NCI-H524 treated with DMSO at 0.1 percent for 48 hours (cell line): ENCODE results near the gene THBS3.
"Not testable (repeated sequence)": the region's sequence is repeated elsewhere in the genome, so short reads cannot be mapped to it uniquely, and the experiment has no call there.

Source experiments
- DNase-seq: peaks from one replicate; lab custom pipeline; 2025; lab: John Stamatoyannopoulos, UW

THBS3 gene

GRCh38 chr1:155206891-155207805 lies 549 bp downstream of the THBS3 start:
- peak; percentile 92 for DNase-seq

DNA sequence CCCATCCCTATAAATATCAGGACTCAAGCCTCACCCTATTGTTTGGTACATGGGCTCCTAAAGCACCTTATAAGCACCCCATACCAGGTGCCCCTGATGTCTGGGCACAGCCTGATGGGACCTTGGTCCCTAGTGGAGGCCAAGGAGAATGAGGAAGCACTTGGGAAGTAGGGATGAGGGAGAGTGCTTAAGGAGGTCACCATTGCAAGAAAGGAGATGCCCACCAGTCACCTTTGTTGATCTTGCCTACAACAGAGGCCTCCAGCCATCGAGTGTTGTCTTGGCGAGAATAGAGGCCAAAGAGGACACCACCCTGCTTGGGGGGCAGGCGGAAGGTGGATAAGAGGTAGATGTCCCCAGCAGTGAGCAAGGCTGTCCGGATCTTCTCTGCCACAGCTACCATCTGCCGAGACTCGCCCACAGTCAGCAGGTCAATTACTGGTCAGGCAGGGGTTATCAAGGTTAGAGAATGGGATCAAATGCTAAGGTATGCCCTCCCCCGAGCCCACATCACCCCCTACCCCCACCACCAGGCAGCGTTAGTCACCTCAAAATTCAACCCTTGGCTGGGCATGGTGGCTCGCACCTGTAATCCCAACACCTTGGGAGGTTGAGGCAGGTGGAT lies 1.6 kb downstream of the THBS3 start:
- no peak for DNase-seq

- DNase-seq: no peak
These were observed 2.7 kb downstream of the THBS3 start for GRCh38 chr1:155205035-155205434.

DNA sequence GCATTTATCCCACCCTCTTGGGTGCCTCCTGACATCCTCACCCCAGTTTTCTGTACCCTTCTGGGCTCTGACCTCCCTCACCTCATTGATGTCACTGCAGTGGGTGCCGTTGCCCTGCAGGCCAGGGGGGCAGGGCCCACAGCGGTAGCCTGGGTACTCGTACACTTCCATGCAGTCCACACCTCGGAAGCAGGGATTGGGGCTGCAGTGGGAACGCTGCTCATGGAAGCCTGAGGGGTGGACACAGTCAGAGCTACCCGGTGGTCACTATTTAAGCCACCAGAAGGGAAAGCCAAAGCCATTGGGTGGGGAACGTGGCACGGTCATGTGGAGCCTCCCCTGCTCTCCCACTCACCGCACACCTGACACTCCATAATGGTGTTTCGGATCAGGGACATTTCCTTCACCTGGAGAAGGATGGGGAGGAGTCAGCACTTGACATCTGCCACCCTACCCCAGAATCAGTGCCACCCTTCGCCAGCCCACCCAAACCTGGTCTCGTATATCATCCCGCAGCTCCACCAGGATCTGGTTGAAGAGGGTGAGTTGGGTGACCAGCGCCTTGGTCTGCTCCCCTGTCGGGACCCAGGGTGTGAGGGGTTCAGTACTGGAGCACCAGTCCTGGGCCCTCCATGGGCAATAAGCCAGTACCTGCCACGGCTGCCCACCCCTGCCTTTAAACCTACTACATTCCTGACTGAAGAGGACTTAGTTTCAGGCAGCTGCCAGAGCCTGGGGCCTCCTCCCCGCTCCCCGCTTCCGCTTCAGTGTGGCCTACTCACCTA lies 4.8 kb downstream of the THBS3 start:
- DNase-seq: no peak

DNA sequence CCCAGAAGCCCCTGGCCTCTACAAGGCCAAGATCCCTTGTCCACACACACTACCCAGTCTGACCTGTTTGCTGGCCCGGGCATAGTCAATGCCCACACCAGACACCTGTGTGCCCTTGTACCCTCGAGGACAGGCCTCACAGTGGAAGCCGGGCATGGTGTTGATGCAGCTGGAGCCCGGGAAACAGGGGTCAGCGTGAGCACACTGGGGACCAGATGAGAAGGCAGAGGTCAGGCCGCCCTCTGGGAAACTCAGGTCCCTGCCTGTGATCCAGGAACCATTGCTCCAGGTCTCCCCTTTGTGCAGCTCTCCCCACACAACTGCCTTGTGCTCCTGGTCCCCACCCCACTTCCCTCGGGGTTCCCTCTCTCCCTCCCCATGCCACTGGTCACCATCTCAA lies 5.5 kb downstream of the THBS3 start:
- DNase-seq: no peak

DNA sequence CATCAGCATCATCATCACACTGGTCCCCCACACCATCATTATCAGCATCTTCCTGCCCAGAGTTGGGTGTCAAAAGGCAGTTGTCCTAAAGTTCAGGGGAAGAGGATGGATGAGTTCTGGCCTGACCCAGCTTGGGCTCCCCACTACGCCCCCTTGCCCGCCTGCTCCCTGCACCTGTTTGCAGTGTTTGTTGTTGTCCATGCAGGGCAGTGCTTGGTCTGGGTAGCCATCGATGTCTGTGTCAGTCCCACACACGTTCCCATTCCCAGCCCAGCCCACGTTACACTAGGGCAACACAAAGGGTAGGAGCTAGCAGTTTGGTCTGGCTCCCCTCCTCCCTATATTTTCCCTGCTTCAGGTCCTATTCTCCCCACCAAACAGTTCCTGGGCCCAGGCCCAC lies 6.8 kb downstream of the THBS3 start:
- DNase-seq: no peak

DNA sequence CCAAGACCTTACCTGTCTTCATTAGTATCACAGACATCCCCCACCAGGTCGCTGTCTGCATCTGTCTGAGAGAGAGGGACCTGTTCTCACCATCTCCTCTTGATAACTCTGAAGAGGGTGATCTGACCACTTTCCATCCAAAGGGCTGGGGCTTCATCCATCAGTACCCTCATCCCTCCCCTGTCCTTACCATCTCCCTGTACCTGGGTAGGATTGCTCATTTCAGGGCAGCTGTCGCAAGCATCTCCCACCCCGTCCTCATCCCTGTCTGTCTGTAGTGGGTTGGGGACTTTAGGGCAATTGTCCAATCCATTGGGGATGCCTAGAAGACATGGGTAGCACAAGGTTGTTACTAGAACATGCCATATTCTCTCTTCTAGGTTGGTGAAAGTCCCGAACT lies 7.9 kb downstream of the THBS3 start:
- DNase-seq: no peak

DNA sequence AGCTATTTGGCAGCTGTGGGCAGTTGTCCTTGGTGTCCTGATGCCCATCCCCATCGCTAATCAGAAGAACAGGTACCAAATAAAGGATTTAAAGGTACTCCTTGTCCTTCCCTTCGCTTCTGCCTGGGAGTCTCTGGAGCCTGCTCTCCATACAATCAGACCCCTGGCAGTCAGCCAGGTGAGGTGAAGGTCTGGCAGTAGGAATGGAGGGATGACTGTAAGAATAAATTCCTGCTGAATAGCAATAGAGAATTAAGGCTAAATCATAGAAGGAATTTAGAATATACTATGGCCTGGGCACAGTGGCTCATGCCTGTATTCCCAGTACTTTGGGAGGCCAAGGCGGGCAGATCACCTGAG lies 9.2 kb downstream of the THBS3 start:
- DNase-seq: no peak

DNA sequence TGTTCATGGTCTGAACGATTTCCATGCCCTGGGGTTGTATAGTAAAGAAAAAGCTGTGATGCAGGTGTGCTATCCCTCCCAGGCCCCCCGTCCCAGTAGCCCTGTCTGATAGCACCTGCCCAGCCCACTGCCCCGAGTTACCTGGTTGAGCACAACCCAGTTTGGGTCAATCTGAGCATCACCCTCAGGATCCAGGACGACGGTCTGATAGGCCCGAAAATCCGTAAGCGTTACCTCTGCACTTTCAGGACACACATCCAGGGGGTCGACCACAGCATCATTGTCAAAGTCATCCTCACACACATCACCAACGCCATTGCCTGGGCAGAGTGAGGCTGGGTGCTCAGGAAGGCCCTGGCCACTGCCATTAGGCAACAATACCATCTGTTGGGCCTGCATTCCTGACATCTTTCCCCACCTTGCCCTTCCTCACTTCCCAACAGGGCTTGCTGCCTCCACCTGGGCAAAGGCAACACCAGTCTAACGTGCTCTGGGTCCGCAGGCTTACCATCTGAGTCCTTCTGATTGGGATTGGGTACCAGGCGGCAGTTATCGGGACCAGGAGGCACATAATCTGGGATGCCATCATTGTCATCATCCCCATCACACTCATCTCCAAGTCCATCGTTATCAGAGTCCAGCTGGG lies 9.7 kb downstream of the THBS3 start:
- no peak for DNase-seq

DNA sequence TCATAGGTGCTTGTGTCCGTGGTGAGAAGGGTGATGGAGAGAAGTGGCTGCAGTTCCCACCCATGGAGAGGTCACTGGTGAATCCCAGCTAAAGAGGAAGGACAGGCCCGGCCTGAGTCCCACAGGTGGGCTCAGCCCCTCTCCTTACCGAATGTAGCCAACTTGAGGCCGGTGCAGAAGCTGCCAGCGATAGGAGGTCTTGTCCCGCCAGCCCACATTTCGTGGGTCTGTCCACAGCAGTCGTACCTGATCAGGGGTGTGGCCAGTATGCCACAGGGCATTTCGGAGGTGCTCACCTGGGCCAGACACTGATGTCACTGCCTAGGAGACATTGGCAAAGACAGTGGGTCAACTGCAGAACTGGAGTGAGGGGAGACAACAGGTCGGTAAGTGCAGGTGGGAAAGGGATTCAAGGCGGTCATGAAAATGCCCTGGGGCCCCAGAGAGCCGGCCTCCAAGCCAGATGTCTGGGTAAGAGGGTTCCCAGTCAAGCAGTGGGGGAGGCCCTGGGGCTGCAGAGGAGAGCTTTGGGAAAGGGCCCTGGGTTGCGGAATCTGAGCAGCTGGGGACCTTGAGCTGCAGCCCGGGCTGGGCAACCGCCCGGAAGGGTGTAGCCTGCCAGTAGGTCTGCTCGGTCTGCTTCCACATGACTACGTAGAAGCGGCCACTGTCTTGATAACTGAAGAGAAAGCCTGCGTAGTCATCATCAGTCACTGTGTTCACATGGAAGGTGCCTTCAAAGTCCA lies 10.6 kb downstream of the THBS3 start:
- no peak for DNase-seq

DNA sequence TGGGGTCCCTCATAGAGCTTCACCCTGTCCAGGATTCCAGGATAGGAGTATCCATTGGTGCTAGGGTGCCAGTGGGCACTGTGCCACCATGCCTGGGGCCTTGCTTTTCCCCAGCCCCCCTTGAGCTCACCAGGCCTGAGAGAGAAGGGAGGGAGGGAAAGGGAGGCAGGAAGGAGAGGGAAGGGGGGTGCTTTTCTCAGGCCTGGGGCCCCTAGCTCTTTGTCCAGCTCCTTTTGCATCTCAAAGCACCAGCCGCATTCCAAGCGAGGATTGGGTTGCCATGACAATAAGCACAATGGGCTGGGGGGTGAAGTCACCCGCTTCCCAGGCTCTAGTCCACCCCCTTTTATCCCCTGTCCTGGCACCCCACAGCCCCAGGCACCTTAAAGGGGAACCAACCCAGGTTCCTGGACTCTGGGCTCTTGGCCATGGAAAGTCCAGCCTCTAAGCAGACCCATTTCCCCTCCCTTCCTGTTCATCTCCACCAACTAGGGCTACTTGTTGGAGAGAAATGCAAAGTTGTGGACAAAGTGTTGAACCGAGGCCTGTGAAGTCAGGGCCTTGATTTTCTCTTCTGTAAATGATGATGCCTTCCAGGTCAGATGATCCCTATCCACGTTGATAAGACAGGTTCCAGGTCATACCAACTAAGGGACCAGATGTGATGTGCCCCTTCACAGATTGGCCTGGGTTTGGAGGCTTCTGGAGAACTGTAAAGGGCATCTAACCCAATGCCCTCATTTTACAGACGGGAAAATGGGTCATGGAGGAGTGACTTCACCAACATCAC lies 11.4 kb downstream of the THBS3 start:
- DNase-seq: no peak

GRCh38 chr1:155195201-155196102 lies 12.2 kb downstream of the THBS3 start:
- no peak for DNase-seq

GRCh38 chr1:155193991-155194240 lies 13.8 kb downstream of the THBS3 start:
- not testable (repeated sequence) for DNase-seq

DNA sequence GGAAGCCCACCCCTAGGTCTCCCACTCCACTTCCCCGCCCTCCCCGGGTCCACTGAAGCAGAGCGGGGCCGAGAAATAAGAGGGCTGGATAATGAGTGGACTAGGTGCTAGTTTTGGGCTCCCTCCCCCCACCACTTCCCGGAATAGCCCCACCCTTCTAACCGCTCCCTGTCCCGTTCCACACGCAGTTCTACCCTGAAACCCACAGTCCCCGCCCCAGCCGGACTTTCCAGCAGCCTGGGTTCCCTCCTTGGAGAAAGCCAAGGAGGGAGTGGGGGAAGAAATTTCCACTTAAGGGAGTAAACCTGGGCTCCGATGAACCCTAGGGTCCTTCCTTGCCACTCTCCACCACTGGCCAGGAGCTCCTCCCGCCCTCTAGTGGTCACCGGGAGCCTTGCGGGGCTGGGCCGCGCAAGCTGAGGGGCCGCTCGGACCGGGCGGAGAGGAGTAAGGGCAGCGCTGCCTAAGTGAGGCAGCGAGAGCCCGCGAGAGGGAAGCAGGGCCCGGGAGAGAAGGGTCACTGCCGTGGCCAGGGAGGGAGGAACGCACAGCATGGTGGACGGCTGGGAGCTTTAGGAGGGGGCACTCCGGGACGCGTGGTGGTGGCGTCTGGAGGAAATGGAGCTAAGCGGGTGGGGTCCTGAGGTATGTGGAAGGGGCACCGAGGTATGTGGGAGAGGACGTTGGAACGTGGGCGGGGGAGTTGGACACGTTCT lies 14.3 kb downstream of the THBS3 start:
- DNase-seq: no peak

GRCh38 chr1:155192346-155193274 lies 15.1 kb downstream of the THBS3 start:
- no peak for DNase-seq

DNA sequence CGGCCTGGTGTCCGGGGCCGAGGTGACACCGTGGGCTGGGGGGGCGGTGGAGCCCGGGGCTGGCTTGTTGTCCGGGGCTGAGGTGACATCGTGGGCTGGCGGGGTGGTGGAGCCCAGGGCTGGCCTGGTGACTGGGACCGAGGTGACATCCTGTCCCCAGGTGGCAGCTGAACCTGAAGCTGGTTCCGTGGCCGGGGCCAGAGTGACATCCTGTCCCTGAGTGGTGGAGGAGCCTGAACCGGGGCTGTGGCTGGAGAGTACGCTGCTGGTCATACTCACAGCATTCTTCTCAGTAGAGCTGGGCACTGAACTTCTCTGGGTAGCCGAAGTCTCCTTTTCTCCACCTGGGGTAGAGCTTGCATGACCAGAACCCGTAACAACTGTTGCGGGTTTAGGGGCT lies 15.8 kb downstream of the THBS3 start:
- DNase-seq: no peak

GRCh38 chr1:155189926-155190325 lies 17.8 kb downstream of the THBS3 start:
- DNase-seq: not testable (repeated sequence)

GRCh38 chr1:155188268-155188667 lies 19.4 kb downstream of the THBS3 start:
- no peak for DNase-seq
